GM10847 (cell line): ENCODE measurements around the gene SELENOS.

ENCODE experiments used
- POLR2A ChIP-seq: IDR thresholded peaks from 2 replicates; pipeline ENCODE4 v1.6.1; 2011; ENCODE audit not compliant: insufficient read length; ENCODE audit errors: extremely low read depth

Gene SELENOS

DNA sequence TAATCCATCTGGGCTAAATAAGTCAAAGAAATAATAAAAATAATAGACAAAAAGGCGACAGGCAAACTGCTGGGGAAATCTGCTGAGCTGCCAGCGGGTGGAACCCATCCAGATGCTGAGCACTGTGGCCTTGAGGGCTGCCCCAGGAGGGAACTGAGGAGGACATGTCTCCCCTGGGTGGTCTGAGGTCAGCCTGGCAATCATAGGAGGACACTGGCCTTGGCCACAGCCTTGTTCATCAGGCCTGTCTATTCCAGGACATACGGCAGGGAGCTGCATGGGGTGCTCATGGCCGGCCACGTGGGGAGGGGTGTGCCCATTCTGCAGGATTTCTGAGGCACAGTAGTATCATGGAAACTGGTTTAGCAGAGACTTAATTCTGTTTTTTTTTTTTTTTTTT, 39.2 kb upstream of the SELENOS start:
- no peak for TF ChIP-seq POLR2A

DNA sequence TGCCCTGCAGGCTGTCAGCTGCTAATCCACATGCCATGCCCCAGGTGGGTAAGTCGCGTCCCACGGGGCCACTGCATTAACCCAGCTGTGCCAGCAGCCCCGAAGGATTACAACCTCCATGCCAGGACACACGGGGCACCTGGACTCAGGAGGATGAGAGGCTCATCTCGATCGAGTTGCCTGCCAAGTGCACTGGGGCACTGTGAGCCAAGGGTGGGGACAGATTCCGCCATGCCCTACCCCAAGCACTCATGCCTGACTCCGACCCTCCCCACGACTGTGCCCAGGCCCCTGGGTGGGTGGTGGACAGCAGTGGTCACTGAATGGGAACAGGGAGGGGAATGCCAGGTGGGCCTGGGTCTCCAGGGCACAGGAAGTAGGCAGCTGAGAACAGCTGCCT, 38.5 kb upstream of the SELENOS start:
- TF ChIP-seq POLR2A, result no peak

DNA sequence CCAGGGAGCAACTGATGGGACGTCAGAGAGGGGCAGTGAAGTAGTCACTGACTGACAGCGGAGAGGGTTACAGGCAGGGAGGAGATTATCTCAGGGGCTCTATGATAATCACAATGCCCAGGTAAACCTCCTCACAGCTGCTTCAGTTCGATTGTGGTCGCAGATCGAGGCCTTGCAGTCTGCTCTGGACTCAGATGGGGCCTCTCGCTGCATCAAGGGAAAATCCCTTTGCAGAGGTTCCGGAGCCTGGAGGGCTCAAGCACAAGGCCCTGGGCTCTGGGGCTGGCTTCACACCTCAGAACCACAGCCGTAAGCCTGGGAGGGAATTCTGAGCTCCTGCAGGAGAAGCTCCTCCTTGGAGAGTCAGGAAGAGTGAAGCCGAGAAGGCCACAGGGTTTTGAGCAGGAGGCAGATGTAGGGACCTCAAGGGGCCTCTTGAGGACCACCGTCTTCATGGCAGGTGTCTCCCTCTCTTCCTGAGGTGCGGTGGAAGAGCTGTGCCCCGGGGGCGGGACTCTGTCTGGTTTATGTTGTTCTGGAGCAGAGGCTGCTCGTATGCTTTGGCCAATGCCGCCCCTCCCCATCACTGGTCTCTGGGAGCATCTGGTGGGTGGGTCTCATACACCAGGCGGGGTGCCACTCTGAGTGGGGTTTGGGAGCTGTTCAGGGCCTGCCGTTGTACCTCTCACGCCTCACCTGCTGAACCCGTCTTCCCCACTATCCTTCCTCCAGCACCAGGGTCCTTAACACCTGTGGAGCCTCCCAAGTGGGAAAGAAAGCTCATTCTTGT, 37.2 kb upstream of the SELENOS start:
- TF ChIP-seq POLR2A, result no peak

DNA sequence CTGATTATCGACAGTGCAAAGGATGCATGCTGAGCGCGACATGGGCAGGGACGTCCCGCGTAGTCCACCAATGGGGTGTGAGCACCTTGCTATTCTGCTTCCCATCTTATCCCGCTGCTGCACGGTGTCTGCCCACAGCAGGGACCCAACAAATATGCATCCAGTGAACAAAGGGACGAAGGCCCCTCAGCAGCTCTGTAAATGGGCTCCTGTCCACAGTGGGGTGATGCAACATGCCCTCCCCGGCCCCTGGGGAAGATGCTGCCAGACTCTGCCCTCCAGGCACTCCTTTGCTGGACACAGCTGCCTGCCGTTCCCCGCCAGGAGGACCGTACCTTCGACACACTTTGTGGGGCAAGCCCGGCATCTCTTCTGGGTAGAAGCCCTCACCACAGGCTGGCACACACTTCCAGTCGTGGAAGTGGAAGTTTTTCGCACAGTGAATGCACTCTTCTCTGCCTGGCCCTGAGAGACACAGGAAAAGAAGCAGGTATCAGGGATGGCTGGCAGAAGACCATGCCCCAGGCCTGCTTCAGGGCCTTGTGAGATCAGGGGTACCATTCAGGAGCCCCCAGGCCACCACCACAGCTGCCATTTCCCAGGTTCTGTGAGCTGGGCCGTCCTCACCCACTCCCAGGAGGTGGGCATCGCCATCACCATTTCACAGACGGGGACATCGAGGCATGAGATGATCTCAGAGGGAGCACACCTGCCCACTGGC, 35.9 kb upstream of the SELENOS start:
- TF ChIP-seq POLR2A, result no peak

DNA sequence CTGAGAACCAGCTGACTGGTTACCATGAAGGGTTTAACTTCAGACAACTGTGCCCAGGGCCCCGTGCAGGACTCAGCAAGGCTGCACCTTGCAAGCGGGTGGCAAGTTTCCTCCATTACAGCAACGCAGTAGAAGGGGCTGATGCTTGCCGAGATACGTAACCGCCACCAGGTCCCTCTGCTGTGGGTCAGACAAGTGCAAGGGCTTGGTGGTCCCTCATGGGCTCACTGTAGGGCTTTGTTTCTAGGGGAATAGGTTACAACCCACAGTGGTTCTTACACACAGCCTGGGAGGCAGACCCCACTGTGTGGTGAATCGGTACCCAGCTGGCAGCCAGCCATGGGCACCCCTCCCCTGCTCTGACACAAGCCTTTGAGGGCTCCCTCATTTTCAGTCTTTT, 33.2 kb upstream of the SELENOS start:
- no peak for TF ChIP-seq POLR2A

DNA sequence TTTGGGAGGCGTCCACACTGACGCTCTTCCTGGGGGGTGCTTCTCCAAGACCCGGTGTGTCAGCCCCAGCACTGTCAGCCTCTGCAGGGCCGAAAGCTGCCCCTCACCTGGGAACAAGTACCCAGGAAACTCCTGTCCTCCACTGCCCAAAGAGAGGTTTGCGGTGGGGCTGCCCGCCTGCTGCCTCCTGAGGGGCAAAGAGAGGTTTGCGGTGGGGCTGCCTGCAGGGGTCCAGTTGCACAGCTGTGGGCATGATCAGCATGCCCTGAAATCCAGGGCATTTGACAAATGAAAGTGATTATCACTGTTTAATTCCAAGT, 32.8 kb upstream of the SELENOS start:
- no peak for TF ChIP-seq POLR2A

DNA sequence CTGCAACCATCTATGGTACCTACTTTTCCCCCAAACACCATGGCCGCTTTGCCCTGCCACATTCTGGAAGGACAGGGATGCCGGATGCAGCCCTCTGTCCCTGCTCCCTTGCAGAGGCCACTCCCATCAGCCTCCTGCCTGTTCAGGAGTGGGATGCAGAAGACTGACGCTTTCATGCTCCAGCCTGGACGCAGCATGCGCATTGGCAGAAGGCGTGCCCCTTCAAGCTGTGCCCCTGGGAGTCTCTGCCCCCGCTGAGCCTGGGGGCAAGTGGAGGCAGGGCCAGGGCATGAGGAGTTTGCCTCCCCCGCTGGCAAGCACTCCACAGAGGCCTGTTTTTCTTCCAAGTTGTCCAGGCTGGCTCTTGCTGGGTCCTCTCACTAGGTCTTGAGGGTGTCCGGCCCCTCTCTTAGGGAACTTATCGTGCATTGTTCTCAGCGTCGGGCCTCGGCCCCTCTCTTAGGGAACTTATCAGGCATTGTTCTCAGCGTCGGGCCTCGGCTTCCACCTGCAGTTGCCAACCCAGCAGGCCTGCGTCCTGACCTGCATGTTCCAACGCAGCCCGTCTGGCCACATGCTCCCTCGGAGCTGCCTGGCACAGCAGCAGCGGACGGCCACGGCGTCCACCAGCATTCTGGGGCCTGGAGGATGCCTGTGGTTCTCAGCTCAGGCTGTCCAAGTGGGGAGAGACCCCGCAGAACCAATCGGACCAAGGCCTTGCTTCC, 32.3 kb upstream of the SELENOS start:
- no peak for TF ChIP-seq POLR2A

DNA sequence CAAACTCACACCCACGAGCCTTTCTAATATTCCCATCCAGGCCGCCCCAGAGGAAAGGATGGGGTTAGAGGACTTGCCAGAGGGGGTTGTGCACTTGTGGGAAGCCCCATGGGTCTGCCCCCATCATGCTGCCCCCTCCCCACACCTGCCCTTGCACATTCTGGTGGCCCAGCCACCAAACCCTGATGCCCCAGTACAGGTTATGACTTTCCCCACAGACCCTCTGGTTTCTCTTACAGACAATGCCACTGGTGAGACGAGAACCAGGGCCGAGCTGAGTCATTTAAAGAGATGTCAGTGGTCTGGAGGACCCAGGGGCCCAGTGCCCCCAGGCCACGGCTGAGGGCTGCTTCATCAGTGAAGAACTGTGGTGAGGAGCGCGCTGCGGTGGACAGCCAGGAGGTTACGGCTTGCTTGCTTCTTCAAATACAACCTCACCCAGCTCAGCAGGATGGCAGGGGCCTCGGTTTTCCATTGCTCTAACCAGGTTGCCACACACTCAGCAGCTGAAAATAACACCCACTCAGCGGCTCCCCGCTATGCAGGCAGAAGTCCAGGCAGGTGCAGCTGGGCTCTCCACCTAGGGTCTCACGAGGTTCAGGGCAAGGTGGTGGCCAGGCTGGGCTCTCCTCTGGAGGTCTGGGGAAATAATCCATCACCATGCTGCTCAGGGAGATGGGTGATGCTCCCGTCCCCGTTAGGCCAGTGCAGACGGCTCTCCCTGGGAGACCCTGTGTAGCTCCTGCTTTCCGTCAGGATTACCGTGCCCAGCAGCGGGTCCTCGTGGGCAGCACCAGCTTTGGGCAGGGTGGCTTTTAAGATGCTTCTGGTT, 31.5 kb upstream of the SELENOS start:
- TF ChIP-seq POLR2A, result no peak

DNA sequence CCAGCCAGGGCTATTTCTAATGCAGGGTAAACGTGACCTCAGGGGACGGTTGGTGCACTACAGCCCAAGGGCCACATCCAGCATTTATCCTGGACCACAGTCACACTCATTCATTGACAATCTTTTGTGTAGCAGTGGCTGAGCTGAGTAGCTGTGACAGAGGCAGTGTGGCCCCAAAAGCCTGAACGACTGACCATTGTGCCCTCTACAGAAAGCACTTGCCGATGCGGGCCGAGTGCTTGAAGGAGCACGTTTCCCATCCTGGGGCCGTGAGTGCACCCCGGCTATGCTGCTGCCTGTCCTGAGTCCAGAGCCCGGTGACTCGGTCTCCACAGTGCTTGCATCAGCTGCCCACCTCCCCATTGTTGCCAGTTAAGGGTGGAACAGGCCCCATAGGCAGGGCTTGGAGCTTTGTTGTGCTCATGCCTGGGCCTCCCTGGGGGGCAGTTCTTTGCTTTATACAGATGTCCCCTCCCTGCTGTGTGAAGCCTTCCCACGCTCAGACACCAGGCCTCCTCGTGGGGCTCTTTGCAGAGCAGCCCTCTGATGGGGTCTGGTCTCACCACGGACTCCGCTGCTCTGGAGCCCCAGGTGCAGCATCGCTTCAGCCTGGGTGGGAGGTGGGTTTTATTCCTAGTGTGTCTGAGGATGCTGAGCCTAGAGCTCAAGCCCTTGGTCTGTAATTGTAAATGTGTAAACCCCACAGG, 30.8 kb upstream of the SELENOS start:
- TF ChIP-seq POLR2A, result no peak

DNA sequence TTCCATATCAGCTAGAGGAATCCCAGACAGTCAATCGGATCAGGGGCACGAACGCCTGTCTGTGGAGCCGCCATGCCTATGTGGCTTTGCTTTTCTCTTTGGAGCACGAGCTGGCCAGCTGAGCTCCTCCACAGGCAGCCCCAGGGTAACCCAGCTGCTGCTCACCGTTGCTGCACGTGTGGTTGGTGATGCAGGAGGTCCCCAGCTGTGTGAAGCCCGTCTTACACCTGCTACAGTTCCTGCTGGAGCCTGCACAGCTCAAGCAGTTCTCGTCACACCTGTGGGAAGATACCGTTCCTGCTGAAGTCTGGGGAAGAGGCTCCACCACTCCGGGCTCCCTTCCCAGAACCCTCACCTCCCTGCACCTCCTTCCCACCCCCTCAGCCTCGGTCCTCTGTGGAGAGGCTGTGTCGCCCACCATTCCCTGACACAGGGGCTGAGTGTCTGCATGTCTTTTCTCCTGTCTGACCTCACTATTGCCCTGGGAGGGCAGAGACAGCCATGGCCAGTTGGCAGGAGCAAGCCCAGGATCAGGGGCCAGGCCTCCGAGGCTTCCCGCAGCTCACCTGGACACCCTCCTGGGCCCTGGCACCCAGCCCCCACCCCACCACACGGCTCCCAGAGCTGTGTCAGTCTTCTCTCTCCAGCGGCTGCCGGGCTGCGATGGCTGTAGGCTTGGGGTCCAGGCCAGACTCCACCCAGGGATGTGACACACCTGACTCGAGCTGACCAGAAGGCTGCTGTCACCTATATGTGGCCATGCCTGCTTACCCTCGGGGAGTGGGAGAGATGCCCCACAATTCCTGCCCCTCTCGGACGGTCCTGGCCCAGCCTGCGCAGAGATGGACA, 30.0 kb upstream of the SELENOS start:
- no peak for TF ChIP-seq POLR2A

DNA sequence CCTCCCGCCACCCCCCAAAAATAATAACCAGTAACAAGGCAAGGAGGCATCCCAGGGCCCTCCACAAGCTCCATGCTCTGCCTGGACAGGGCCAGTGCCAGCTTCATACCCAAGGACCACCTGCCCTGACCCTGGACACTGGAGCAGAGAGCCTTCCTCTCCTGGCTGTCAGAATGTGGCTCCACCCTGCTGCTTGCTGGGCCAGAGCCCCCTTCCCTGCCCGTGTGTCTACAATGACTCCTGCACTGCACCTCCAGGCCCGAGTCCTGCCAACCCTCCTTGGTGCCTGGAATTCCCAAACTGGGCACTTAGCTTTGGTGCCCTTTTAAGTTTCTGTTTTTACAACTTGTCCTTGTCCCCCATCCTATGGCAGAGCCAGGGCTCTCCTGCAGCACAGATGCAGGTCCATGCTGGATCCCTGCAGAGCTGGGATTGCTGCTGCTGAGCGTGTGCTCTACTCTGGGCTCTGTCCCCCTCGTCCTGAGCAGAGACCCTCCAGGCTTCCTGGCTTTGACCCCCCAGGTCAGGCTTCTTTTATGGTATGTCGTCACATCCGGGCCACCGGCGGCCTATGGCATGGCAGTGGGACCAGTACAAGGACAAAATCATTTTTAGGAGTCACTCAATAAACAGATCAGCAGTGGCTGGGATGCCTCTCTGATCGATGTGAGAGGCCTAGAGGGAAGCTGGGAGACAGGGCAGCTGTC, 29.2 kb upstream of the SELENOS start:
- no peak for TF ChIP-seq POLR2A

DNA sequence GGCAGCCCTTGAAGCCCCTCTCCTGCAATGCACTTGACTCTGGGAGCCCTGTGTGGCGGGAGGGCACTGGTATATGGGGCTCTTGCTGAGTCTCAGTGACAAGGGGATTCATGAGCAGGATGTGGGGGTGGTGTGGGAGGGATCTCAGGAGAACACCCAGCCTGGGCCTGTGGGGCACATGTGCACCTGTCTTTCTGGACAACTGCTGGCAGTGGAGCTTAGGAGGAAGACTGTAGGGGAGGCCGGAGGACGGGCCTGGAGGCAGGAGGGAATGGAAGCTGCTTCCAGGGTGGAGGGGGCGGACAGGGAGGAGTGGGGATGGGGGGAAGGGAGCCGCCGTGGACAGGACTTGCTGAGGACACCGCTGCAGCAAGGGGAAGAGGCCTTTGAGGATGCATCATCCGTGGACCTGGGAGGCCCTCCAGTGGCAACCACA, 28.6 kb upstream of the SELENOS start:
- no peak for TF ChIP-seq POLR2A

DNA sequence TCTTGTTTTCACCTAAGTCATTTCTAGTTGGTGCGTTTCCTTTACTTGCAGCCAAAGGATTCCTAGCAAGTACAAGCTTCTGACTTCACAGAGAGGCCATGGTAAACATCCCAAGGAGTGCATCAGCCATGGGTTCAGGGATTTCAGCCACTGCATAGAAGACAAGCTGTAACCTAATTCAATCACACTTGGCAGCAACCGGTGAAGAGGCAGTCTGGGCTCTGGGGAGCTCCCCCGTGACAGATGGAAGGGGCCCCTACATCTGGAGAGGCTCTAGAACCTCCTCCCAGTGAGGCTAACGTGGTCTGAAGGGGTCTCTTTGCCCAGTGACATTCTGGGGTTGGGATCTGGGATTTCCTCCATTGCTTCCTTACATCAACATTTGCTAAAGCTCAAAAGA, 26.1 kb upstream of the SELENOS start:
- no peak for TF ChIP-seq POLR2A
